ENCODE results near the gene PSD4.

Gene PSD4

DNA sequence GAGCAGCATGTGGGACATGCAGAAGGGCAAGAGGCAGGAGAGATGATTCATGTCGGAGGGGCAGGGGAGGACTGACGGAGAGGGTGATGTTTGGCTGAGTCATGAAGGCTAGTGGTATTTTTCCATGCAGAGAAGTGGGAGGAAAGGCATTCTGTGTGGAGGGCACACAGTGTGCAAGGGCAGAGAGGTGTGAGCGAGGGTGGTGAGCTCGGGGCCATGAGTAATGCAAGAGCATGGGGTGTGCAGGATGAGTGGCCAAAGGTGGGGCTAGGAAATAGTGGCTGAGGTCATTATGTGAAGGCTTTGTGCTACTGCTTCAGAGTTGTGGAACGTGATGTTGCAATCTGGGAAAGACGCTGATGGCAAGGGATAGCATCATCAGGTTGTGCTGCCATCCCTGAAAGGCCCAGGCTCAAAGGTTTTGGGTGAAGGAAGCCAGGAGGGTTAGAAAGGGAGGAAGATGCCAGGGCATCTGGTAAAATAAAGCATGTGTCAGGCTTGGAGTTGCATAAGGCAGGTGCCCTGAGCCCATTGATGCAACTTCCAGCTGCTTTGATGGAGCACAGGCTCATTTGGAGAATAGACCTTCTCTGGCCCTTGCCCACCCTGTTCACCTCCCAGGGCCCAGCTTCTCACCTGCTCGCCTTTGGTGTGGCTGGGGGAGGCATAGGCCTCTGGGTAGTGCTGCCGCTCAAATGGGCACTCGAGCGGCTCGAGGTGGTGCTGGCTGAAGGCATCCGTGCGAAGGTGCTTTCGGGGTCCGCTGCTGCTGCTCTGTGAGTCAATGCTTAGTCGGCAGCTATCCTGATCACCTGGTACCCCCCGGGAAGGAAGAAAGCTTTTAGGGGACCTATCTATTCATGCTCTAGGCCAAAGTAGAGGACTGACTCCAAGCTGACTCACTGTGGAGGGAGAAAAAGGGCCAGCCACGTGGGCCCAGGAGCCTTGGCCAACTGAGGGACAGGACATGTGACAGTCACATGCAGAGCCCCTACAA, 67.4 kb downstream of the PSD4 start:
- H3K36me3 ChIP-seq (ENCODE audit: control insufficient read depth, insufficient read depth, low read length): no peaks in the 10 kb centered on the region
- no peaks in the 10 kb centered on the region for H3K27me3 ChIP-seq (ENCODE audit: control insufficient read depth, insufficient read depth, low read length, poor library complexity, severe bottlenecking)
- no peak overlapping the region for H3K4me3 ChIP-seq (ENCODE audit: insufficient read depth, low read depth, low read length)
- H3K9me3 ChIP-seq (ENCODE audit: control insufficient read depth, low read length): no peaks in the 10 kb centered on the region
- no peak overlapping the region for H3K27ac ChIP-seq (ENCODE audit: insufficient read depth, low read depth, low read length, poor library complexity, severe bottlenecking)
- 91% methylated on average over 18 of the region's 18 CpGs for WGBS, 2 experiments
- H3K4me1 ChIP-seq (ENCODE audit: control insufficient read depth, insufficient read depth, low read length): peaks cover 21% of the 10 kb centered on the region

GRCh38 chr2:113242327-113242726, 68.6 kb downstream of the PSD4 start:
- Histone ChIP-seq H3K9me3 (ENCODE audit: control insufficient read depth, low read length) (no peaks in the 10 kb centered on the region), H3K4me1 (ENCODE audit: control insufficient read depth, insufficient read depth, low read length) (peaks cover 21% of the 10 kb centered on the region), H3K4me3 (ENCODE audit: insufficient read depth, low read depth, low read length) (no peak overlapping the region), H3K27ac (ENCODE audit: insufficient read depth, low read depth, low read length, poor library complexity, severe bottlenecking) (no peak overlapping the region), H3K27me3 (ENCODE audit: control insufficient read depth, insufficient read depth, low read length, poor library complexity, severe bottlenecking) (no peaks in the 10 kb centered on the region), H3K36me3 (ENCODE audit: control insufficient read depth, insufficient read depth, low read length) (no peaks in the 10 kb centered on the region)
- WGBS, 2 experiments: 94% methylated on average over 6 of the region's 6 CpGs

- no peak overlapping the region for H3K4me3 ChIP-seq (ENCODE audit: insufficient read depth, low read depth, low read length)
- H3K4me1 ChIP-seq (ENCODE audit: control insufficient read depth, insufficient read depth, low read length): peaks cover 17% of the 10 kb centered on the region
- H3K27me3 ChIP-seq (ENCODE audit: control insufficient read depth, insufficient read depth, low read length, poor library complexity, severe bottlenecking): no peaks in the 10 kb centered on the region
- WGBS, 2 experiments: 84 to 89% methylated on average over 3 of the region's 3 CpGs
- no peaks in the 10 kb centered on the region for H3K9me3 ChIP-seq (ENCODE audit: control insufficient read depth, low read length)
- no peak overlapping the region for H3K27ac ChIP-seq (ENCODE audit: insufficient read depth, low read depth, low read length, poor library complexity, severe bottlenecking)
- H3K36me3 ChIP-seq (ENCODE audit: control insufficient read depth, insufficient read depth, low read length): no peaks in the 10 kb centered on the region
These were observed 71.5 kb downstream of the PSD4 start for GRCh38 chr2:113245276-113245711.

GRCh38 chr2:113246606-113247005, 72.8 kb downstream of the PSD4 start:
- 87 to 89% methylated on average over 14 of the region's 14 CpGs for WGBS, 2 experiments
- no peak overlapping the region for H3K4me3 ChIP-seq (ENCODE audit: insufficient read depth, low read depth, low read length)
- H3K9me3 ChIP-seq (ENCODE audit: control insufficient read depth, low read length): no peaks in the 10 kb centered on the region
- peaks cover 17% of the 10 kb centered on the region for H3K4me1 ChIP-seq (ENCODE audit: control insufficient read depth, insufficient read depth, low read length)
- H3K27ac ChIP-seq (ENCODE audit: insufficient read depth, low read depth, low read length, poor library complexity, severe bottlenecking): no peak overlapping the region
- H3K27me3 ChIP-seq (ENCODE audit: control insufficient read depth, insufficient read depth, low read length, poor library complexity, severe bottlenecking): no peaks in the 10 kb centered on the region
- no peaks in the 10 kb centered on the region for H3K36me3 ChIP-seq (ENCODE audit: control insufficient read depth, insufficient read depth, low read length)

GRCh38 chr2:113248997-113249770, 75.4 kb downstream of the PSD4 start:
- WGBS, 2 experiments: 75 to 76% methylated on average over 10 of the region's 10 CpGs
- H3K27me3 ChIP-seq (ENCODE audit: control insufficient read depth, insufficient read depth, low read length, poor library complexity, severe bottlenecking): no peaks in the 10 kb centered on the region

DNA sequence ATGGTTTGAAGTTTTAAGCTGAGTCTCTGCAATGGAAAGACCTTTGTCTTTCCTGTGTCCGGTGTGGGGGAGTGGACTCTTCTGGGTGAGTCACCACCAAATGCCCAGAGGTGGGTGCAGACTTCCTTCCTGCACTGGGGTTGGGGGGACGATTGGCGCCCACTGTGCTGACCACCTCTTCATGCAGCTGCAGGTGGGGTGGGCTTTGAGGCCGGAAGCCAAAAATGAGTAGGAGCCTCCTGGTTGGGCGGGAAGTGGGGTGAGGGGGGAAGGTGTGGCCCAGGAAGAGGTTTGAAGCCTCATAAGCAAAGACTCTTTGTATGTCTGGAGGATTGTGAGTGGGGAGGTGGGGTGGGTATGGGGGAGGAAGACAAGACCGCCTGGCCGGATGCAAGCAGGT, 77.3 kb downstream of the PSD4 start:
- H3K27me3 ChIP-seq (ENCODE audit: control insufficient read depth, insufficient read depth, low read length, poor library complexity, severe bottlenecking): no peaks in the 10 kb centered on the region
- 94 to 95% methylated on average over 7 of the region's 7 CpGs for WGBS, 2 experiments
- no peak overlapping the region for H3K4me3 ChIP-seq (ENCODE audit: insufficient read depth, low read depth, low read length)
- H3K27ac ChIP-seq (ENCODE audit: insufficient read depth, low read depth, low read length, poor library complexity, severe bottlenecking): no peak overlapping the region
- no peaks in the 10 kb centered on the region for H3K36me3 ChIP-seq (ENCODE audit: control insufficient read depth, insufficient read depth, low read length)
- no peaks in the 10 kb centered on the region for H3K9me3 ChIP-seq (ENCODE audit: control insufficient read depth, low read length)
- no peaks in the 10 kb centered on the region for H3K4me1 ChIP-seq (ENCODE audit: control insufficient read depth, insufficient read depth, low read length)

More at GRCh38 chr2:113248997-113249770, 75.4 kb downstream of the PSD4 start:
- Histone ChIP-seq H3K9me3 (ENCODE audit: control insufficient read depth, low read length) (no peaks in the 10 kb centered on the region), H3K4me3 (ENCODE audit: insufficient read depth, low read depth, low read length) (no peak overlapping the region), H3K36me3 (ENCODE audit: control insufficient read depth, insufficient read depth, low read length) (no peaks in the 10 kb centered on the region), H3K4me1 (ENCODE audit: control insufficient read depth, insufficient read depth, low read length) (peaks cover 16% of the 10 kb centered on the region), H3K27ac (ENCODE audit: insufficient read depth, low read depth, low read length, poor library complexity, severe bottlenecking) (no peak overlapping the region)

GRCh38 chr2:113252047-113252590, 78.3 kb downstream of the PSD4 start:
- no peaks in the 10 kb centered on the region for H3K36me3 ChIP-seq (ENCODE audit: control insufficient read depth, insufficient read depth, low read length)
- WGBS, 2 experiments: 92 to 94% methylated on average over 3 of the region's 3 CpGs
- no peaks in the 10 kb centered on the region for H3K9me3 ChIP-seq (ENCODE audit: control insufficient read depth, low read length)
- no peaks in the 10 kb centered on the region for H3K4me1 ChIP-seq (ENCODE audit: control insufficient read depth, insufficient read depth, low read length)
- no peak overlapping the region for H3K27ac ChIP-seq (ENCODE audit: insufficient read depth, low read depth, low read length, poor library complexity, severe bottlenecking)
- no peaks in the 10 kb centered on the region for H3K27me3 ChIP-seq (ENCODE audit: control insufficient read depth, insufficient read depth, low read length, poor library complexity, severe bottlenecking)
- no peak overlapping the region for H3K4me3 ChIP-seq (ENCODE audit: insufficient read depth, low read depth, low read length)

GRCh38 chr2:113253453-113253852, 79.7 kb downstream of the PSD4 start:
- no peak overlapping the region for H3K4me3 ChIP-seq (ENCODE audit: insufficient read depth, low read depth, low read length)
- H3K27ac ChIP-seq (ENCODE audit: insufficient read depth, low read depth, low read length, poor library complexity, severe bottlenecking): no peak overlapping the region
- WGBS, 2 experiments: 85 to 86% methylated on average over 4 of the region's 4 CpGs
- H3K36me3 ChIP-seq (ENCODE audit: control insufficient read depth, insufficient read depth, low read length): no peaks in the 10 kb centered on the region
- H3K4me1 ChIP-seq (ENCODE audit: control insufficient read depth, insufficient read depth, low read length): no peaks in the 10 kb centered on the region
- H3K27me3 ChIP-seq (ENCODE audit: control insufficient read depth, insufficient read depth, low read length, poor library complexity, severe bottlenecking): no peaks in the 10 kb centered on the region
- no peaks in the 10 kb centered on the region for H3K9me3 ChIP-seq (ENCODE audit: control insufficient read depth, low read length)

DNA sequence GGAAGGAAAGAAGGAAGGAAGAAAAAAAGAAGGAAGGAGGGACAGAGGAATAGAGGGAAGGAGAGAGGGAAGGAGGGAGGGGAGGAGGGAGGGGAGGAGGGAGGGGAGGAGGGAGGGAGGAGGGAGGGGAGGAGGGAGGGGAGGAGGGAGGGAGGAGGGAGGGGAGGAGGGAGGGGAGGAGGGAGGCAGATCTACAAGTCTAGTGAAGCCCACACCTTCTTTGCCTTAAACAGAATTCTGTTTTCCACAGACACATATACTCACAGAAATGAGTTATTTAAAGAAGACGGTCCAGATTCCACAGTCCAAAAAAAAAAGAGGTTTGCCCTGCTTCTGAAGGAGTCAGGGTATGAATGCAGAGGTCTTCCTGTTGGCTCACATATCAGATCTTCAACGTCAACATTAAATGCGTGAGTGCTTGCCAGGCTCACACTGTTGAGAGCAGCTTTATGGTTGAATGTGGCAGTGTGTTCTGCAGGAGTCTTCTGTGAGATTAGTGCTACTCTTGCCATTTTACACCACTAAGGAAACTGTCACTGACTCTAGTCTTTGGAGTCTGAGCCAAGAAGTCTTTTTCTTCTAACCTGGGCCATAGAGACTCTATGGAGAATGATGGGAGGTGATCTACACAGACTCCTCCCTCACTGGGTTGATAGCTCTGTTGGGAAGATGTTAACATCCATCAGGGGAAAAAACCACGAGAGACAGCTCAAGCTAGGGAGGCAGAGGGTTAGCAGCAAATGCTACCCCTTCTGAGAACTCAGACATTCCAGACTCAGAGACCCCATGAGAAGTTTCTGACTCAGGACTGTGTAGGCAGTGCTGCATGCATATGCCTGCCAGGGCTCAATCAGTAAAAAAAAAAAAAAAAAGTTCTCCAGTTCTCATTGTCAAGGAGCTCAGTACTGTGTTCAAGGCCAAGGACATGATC, 81.6 kb downstream of the PSD4 start:
- Histone ChIP-seq H3K27me3 (ENCODE audit: control insufficient read depth, insufficient read depth, low read length, poor library complexity, severe bottlenecking) (no peaks in the 10 kb centered on the region), H3K9me3 (ENCODE audit: control insufficient read depth, low read length) (no peaks in the 10 kb centered on the region), H3K4me1 (ENCODE audit: control insufficient read depth, insufficient read depth, low read length) (no peaks in the 10 kb centered on the region), H3K4me3 (ENCODE audit: insufficient read depth, low read depth, low read length) (no peak overlapping the region), H3K27ac (ENCODE audit: insufficient read depth, low read depth, low read length, poor library complexity, severe bottlenecking) (no peak overlapping the region), H3K36me3 (ENCODE audit: control insufficient read depth, insufficient read depth, low read length) (no peaks in the 10 kb centered on the region)
- WGBS, 2 experiments: 84 to 89% methylated on average over 4 of the region's 4 CpGs

All from ectodermal cell (in vitro differentiated cells).